GM03348 (cell line): ENCODE measurements around the gene NDUFA13.
A peak's percentile ranks its signal among the peaks of the same experiment; 100 is the strongest.

Source experiments
- DNase-seq: peaks from one replicate; pipeline ENCODE4 v3.0.0; 2012; ENCODE audit warnings: low spot score

NDUFA13 gene

GRCh38 chr19:19548915-19549759 is 33.1 kb downstream of the NDUFA13 start:
- no peak for DNase-seq

- no peak for DNase-seq
Observed at GRCh38 chr19:19549804-19550464, 33.9 kb downstream of the NDUFA13 start.

GRCh38 chr19:19550485-19550929 is 34.5 kb downstream of the NDUFA13 start:
- DNase-seq = peak; percentile 48

- no peak for DNase-seq
Observed at GRCh38 chr19:19550972-19551852, 35.2 kb downstream of the NDUFA13 start.

- no peak for DNase-seq
Observed at GRCh38 chr19:19551853-19552192, 35.8 kb downstream of the NDUFA13 start.

- peak; percentile 80 for DNase-seq
Observed at GRCh38 chr19:19552798-19553197, 36.8 kb downstream of the NDUFA13 start.

- no peak for DNase-seq
Observed at GRCh38 chr19:19553670-19554069, 37.6 kb downstream of the NDUFA13 start.

- peak; percentile 89 for DNase-seq
Observed at GRCh38 chr19:19554074-19555023, 38.3 kb downstream of the NDUFA13 start.

- no peak for DNase-seq
Observed at GRCh38 chr19:19558055-19558454, 42.0 kb downstream of the NDUFA13 start.

GRCh38 chr19:19558636-19559035 is 42.6 kb downstream of the NDUFA13 start:
- DNase-seq = no peak

GRCh38 chr19:19559931-19560330 is 43.9 kb downstream of the NDUFA13 start:
- no peak for DNase-seq

- DNase-seq = no peak
Observed at GRCh38 chr19:19561946-19562664, 46.1 kb downstream of the NDUFA13 start.

GRCh38 chr19:19562665-19563347 is 46.8 kb downstream of the NDUFA13 start:
- DNase-seq = no peak

GRCh38 chr19:19563348-19563848 is 47.4 kb downstream of the NDUFA13 start:
- no peak for DNase-seq

GRCh38 chr19:19566306-19566705 is 50.3 kb downstream of the NDUFA13 start:
- no peak for DNase-seq

GRCh38 chr19:19567391-19567790 is 51.4 kb downstream of the NDUFA13 start:
- DNase-seq = no peak

GRCh38 chr19:19568802-19569756 is 53.1 kb downstream of the NDUFA13 start:
- peak; percentile 75 for DNase-seq

GRCh38 chr19:19570571-19570970 is 54.5 kb downstream of the NDUFA13 start:
- DNase-seq = no peak
